Activated naive CD8-positive, alpha-beta T cell treated with anti-CD3 and anti-CD28 coated beads, Interleukin-2, amount 10 ng/mL, durations not matched to agents 7 days and 5 days (primary cell): ENCODE results near the gene ADAMTS7. TPM values are rescaled to one million over a fixed set of nuclear protein-coding genes. Genes with fewer than 3 reads are reported as not detected.
A peak's percentile ranks its signal among the peaks of the same experiment; 100 is the strongest.
"Not testable (repeated sequence)": the region's sequence is repeated elsewhere in the genome, so short reads cannot be mapped to it uniquely, and the experiment has no call there.

Experiments
- ATAC-seq: fragments of 150-1000 bp; cut with Tn5 transposase; one replicate; pipeline ENCODE4 v1.10.0; 2021; ENCODE audit warnings: low read depth, moderate library complexity
- POLR2A ChIA-PET: fragments of 350-600 bp; sonication (Branson Sonifier 250); formaldehyde crosslinking; loops from one replicate; lab custom pipeline; 2021; ENCODE audit warnings: antibody characterized with exemption; lab: Charles Lee
- DNase-seq: peaks from one replicate; pipeline ENCODE4 v3.0.0; 2021
- H3K27ac Mint-ChIP-seq: one replicate; pipeline ENCODE4 v1.8.0; 2022; ENCODE audit warnings: mild to moderate bottlenecking, mixed read lengths
- H3K27me3 Mint-ChIP-seq: one replicate; pipeline ENCODE4 v1.8.0; 2022; ENCODE audit warnings: mild to moderate bottlenecking, moderate library complexity, mixed read lengths
- H3K36me3 Mint-ChIP-seq: one replicate; pipeline ENCODE4 v1.8.0; 2021; ENCODE audit warnings: mild to moderate bottlenecking, mixed read lengths
- H3K4me1 Mint-ChIP-seq: one replicate; pipeline ENCODE4 v1.8.0; 2021; ENCODE audit warnings: mixed read lengths
- H3K4me3 Mint-ChIP-seq: one replicate; pipeline ENCODE4 v1.8.0; 2022; ENCODE audit warnings: mild to moderate bottlenecking, moderate library complexity, mixed read lengths
- H3K9me3 Mint-ChIP-seq: one replicate; pipeline ENCODE4 v1.8.0; 2021; ENCODE audit warnings: mixed read lengths
- total RNA-seq, 2 experiments: library from RNA; stranded (reverse); gene quantifications; one replicate each; pipeline ENCODE4 v1.2.3, GENCODE V29; 2021

The ADAMTS7 gene, protein sequence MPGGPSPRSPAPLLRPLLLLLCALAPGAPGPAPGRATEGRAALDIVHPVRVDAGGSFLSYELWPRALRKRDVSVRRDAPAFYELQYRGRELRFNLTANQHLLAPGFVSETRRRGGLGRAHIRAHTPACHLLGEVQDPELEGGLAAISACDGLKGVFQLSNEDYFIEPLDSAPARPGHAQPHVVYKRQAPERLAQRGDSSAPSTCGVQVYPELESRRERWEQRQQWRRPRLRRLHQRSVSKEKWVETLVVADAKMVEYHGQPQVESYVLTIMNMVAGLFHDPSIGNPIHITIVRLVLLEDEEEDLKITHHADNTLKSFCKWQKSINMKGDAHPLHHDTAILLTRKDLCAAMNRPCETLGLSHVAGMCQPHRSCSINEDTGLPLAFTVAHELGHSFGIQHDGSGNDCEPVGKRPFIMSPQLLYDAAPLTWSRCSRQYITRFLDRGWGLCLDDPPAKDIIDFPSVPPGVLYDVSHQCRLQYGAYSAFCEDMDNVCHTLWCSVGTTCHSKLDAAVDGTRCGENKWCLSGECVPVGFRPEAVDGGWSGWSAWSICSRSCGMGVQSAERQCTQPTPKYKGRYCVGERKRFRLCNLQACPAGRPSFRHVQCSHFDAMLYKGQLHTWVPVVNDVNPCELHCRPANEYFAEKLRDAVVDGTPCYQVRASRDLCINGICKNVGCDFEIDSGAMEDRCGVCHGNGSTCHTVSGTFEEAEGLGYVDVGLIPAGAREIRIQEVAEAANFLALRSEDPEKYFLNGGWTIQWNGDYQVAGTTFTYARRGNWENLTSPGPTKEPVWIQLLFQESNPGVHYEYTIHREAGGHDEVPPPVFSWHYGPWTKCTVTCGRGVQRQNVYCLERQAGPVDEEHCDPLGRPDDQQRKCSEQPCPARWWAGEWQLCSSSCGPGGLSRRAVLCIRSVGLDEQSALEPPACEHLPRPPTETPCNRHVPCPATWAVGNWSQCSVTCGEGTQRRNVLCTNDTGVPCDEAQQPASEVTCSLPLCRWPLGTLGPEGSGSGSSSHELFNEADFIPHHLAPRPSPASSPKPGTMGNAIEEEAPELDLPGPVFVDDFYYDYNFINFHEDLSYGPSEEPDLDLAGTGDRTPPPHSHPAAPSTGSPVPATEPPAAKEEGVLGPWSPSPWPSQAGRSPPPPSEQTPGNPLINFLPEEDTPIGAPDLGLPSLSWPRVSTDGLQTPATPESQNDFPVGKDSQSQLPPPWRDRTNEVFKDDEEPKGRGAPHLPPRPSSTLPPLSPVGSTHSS (N-terminal part only)
- under 1 TPM in 1 of 2 experiments, not detected in 1; 0.14 TPM for total RNA-seq

DNA sequence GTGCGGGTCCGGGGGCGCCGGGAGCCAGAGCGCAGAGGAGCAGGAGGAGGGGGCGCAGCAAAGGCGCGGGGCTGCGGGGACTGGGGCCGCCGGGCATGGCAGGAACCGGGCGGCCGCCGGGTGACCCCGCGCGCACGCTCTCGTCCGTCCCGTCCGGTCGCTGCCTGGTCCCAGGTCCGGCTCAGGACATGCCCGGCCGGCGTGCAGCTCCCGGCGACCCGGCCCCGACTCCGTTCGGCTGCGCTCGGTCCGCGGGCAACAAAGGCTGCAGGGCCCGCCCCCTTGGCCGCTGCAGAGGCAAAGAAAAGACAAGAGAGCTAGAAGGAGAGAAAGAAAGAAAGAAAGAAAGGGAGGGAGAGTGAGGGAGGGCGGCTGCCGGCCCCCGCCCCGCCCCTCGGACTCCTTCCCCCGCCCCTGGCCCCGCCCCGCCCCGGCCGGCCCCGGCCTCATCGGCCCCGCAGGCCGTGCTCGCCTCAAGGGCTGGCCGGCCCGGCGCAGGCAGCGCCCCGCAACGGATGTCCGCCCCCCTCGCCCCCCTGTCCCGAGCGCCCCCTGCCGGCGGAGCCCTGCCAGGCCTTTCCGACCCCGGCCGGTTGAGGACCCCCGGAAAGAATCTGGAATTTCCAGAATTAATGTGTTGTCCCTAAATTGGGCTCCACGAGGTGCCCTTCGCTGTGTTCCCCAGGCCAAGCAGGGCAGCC, at the start of gene ADAMTS7:
ADAMTS7 (minus strand) TSS at position 341 of the 701 bp plus-strand sequence; CDS start at position 97, 244 bp downstream.
- Mint-ChIP-seq H3K27me3 (peaks cover 55% of the 10 kb centered on the region), H3K4me3 (peak within 1 kb of the TSS; percentile 73), H3K36me3 (peaks cover 3% of the 10 kb centered on the region), H3K9me3 (no peaks in the 10 kb centered on the region), H3K27ac (peak within 1 kb of the TSS; percentile 34), H3K4me1 (peaks cover 7% of the 10 kb centered on the region)
- POLR2A ChIA-PET = interaction anchor here (0.7 to 1.2 kb wide), 2 partner anchors 19 to 50 kb away, joined by 3 read pairs; no protein-coding TSS in a partner anchor
- DNase-seq (peak; percentile 76), ATAC-seq (peak; percentile 82)

- no peaks in the 10 kb centered on the region for H3K9me3 Mint-ChIP-seq
- H3K4me1 Mint-ChIP-seq = peaks cover 6% of the 10 kb centered on the region
- ATAC-seq = peak; percentile 82
- peak overlapping the region; percentile 89 for H3K4me3 Mint-ChIP-seq
- peak; percentile 77 for DNase-seq
- POLR2A ChIA-PET = interaction anchor here (0.7 to 1.5 kb wide), 2 partner anchors 14 to 124 kb away, joined by 4 to 5 read pairs; no protein-coding TSS in a partner anchor
- H3K27ac Mint-ChIP-seq = peak overlapping the region; percentile 84
- H3K36me3 Mint-ChIP-seq = no peaks in the 10 kb centered on the region
- H3K27me3 Mint-ChIP-seq = no peaks in the 10 kb centered on the region
Measured at GRCh38 chr15:78859971-78860719, 48.9 kb upstream of the ADAMTS7 start.

- Mint-ChIP-seq H3K4me3 (no peak overlapping the region), H3K36me3 (no peaks in the 10 kb centered on the region), H3K27me3 (no peaks in the 10 kb centered on the region), H3K27ac (no peak overlapping the region), H3K9me3 (no peaks in the 10 kb centered on the region), H3K4me1 (peaks cover 6% of the 10 kb centered on the region)
- POLR2A ChIA-PET = no interaction called here
- ATAC-seq (no peak), DNase-seq (no peak)
Measured at GRCh38 chr15:78855746-78856145, 44.5 kb upstream of the ADAMTS7 start.

DNA sequence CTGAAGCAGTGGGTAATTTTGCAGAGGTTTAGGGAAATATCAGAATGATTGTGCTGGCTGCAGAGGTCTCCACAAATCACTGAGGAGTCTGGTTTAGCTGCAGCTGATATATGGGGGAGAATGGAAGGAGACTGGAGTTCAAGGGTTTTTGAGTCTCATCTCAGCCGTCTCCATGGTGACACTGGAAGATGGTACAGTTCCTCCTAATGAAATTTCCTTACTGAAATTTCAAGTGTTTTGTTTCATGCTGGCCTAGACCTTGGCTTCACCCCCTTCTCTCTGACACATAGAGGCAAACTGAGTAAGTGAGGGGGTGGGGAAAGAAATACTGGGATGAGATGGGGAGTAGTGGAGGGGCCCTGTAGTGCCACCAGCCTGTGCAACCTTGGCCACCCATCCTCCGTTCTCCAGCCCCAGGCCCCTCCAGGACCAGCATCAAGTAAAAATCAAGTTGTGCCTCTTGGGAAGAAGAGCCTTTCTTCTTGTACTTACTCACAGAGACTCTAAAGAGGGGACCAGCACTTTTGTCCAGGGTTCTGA, 43.6 kb upstream of the ADAMTS7 start:
- H3K27me3 Mint-ChIP-seq = peaks cover 2% of the 10 kb centered on the region
- H3K36me3 Mint-ChIP-seq = no peaks in the 10 kb centered on the region
- POLR2A ChIA-PET = no interaction called here
- ATAC-seq = no peak
- no peak overlapping the region for H3K4me3 Mint-ChIP-seq
- no peaks in the 10 kb centered on the region for H3K9me3 Mint-ChIP-seq
- H3K27ac Mint-ChIP-seq = no peak overlapping the region
- peaks cover 1% of the 10 kb centered on the region for H3K4me1 Mint-ChIP-seq
- DNase-seq = no peak

- Mint-ChIP-seq H3K4me3 (no peak overlapping the region), H3K9me3 (no peaks in the 10 kb centered on the region), H3K4me1 (no peaks in the 10 kb centered on the region), H3K27ac (no peak overlapping the region), H3K27me3 (peaks cover 2% of the 10 kb centered on the region), H3K36me3 (no peaks in the 10 kb centered on the region)
- POLR2A ChIA-PET = no interaction called here
- DNase-seq = no peak
- ATAC-seq = no peak
Measured at GRCh38 chr15:78853500-78853899, 42.2 kb upstream of the ADAMTS7 start.

DNA sequence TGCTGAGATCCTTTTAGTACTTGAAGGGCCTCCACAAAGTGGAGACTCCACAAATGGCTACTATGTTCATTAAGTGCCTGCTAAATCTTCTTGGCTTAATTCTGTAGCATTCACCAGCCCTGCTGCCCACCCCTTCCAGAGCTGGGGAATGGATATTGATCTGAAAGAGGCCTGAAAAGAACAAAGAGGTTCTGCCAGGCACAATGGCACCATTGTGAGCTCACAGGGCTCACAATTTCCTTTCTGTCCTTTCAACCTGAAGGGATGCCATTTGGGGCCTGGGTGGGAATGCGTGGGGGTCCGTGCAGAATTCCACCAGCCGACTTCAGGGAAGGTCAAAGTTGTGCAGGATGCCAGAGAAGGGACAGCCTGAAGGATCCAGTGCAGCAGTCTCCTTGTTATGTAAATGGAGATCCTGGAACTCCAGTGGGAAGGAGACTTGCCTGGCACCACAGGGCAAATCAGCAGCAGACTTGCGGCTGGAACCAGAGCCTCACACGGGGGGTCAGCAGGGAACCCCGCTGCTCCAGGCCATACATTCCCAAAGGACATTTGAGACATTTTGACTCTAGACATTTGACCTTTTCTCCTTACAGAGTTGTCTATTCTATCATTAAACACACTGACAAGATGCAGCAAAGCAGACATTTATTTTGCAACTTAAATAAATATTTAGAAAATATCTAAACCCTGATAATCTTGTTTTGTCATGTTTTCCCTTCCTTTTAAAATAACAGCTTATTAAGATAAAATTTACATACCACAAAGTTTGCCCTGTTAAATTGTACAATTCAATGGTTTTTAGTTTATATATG, 39.9 kb upstream of the ADAMTS7 start:
- H3K27me3 Mint-ChIP-seq = peaks cover 2% of the 10 kb centered on the region
- no peak for ATAC-seq
- DNase-seq = no peak
- no peak overlapping the region for H3K27ac Mint-ChIP-seq
- H3K9me3 Mint-ChIP-seq = no peaks in the 10 kb centered on the region
- POLR2A ChIA-PET = no interaction called here
- H3K4me1 Mint-ChIP-seq = no peaks in the 10 kb centered on the region
- no peak overlapping the region for H3K4me3 Mint-ChIP-seq
- no peaks in the 10 kb centered on the region for H3K36me3 Mint-ChIP-seq

GRCh38 chr15:78850352-78850751, 39.1 kb upstream of the ADAMTS7 start:
- H3K27ac Mint-ChIP-seq = no peak overlapping the region
- no peaks in the 10 kb centered on the region for H3K4me1 Mint-ChIP-seq
- no peak for ATAC-seq
- no peak for DNase-seq
- H3K9me3 Mint-ChIP-seq = no peaks in the 10 kb centered on the region
- no peaks in the 10 kb centered on the region for H3K36me3 Mint-ChIP-seq
- POLR2A ChIA-PET = no interaction called here
- no peak overlapping the region for H3K4me3 Mint-ChIP-seq
- peaks cover 6% of the 10 kb centered on the region for H3K27me3 Mint-ChIP-seq

DNA sequence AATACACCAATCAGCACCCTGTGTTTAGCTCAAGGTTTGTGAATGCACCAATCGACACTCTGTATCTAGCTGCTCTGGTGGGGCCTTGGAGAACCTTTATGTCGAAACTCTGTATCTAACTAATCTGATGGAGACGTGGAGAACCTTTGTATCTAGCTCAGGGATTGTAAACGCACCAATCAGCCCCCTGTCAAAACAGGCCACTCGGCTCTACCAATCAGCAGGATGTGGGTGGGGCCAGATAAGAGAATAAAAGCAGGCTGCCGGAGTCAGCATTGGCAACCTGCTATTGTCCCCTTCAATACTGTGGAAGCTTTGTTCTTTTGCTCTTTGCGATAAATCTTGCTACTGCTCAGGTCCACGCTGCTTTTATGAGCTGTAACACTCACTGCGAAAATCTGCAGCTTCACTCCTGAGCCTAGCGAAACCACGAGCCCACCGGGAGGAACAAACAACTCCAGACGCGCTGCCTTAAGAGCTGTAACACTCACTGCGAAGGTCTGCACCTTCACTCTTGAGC, 36.2 kb upstream of the ADAMTS7 start:
- ATAC-seq, H3K27ac Mint-ChIP-seq, H3K27me3 Mint-ChIP-seq, H3K4me1 Mint-ChIP-seq, H3K4me3 Mint-ChIP-seq, DNase-seq, H3K9me3 Mint-ChIP-seq, H3K36me3 Mint-ChIP-seq, POLR2A ChIA-PET: not testable (repeated sequence)

DNA sequence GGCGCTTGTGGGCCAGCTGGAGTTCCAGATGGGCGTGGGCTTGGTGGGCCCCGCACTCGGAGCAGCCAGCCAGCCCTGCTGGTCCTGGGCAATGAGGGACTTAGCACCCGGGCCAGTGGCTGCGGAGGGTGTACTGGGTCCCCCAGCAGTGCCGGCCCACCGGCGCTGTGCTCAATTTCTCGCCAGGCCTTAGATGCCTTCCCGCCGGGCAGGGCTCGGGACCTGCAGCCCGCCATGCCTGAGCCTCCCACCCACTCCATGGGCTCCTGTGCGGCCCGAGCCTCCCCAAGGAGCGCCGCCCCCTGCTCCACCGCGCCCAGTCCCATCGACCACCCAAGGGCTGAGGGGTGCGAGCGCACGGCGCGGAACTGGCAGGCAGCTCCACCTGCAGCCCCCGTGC, 35.6 kb upstream of the ADAMTS7 start:
- H3K4me3 Mint-ChIP-seq, H3K36me3 Mint-ChIP-seq, H3K27me3 Mint-ChIP-seq, ATAC-seq, POLR2A ChIA-PET, H3K27ac Mint-ChIP-seq, H3K4me1 Mint-ChIP-seq, H3K9me3 Mint-ChIP-seq, DNase-seq: not testable (repeated sequence)

DNA sequence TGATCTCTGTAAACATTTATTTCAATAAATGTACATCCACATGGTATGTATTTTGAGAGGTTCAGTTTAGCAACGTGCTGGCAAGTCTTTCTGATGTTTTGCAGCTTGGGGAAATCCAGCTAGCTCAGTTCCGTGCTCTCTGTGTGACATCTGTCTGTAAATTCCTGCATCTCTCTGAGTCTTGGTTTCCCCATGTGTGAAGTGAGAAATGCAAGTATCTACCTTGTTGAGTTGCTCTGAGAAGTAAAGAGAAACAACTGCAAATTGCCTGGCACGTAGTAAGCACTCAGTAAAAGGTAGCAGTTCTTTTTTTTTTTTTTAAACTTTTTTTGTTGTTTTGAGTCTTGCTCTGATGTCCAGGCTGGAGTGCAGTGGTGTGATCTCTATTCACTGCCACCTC, 31.3 kb upstream of the ADAMTS7 start:
- ATAC-seq = no peak
- no peak for DNase-seq
- no peaks in the 10 kb centered on the region for H3K4me1 Mint-ChIP-seq
- H3K36me3 Mint-ChIP-seq = no peaks in the 10 kb centered on the region
- no peak overlapping the region for H3K4me3 Mint-ChIP-seq
- H3K27ac Mint-ChIP-seq = no peak overlapping the region
- POLR2A ChIA-PET = no interaction called here
- H3K27me3 Mint-ChIP-seq = peaks cover 4% of the 10 kb centered on the region
- H3K9me3 Mint-ChIP-seq = no peaks in the 10 kb centered on the region

- Mint-ChIP-seq H3K4me1 (no peaks in the 10 kb centered on the region), H3K27me3 (peaks cover 4% of the 10 kb centered on the region), H3K9me3 (no peaks in the 10 kb centered on the region), H3K36me3 (no peaks in the 10 kb centered on the region), H3K4me3 (no peak overlapping the region), H3K27ac (no peak overlapping the region)
- DNase-seq (no peak), ATAC-seq (no peak)
- POLR2A ChIA-PET = no interaction called here
Measured at GRCh38 chr15:78841891-78842290, 30.6 kb upstream of the ADAMTS7 start.
